Hepatocyte (in vitro differentiated cells): Measurements from ENCODE around the gene SPTBN5.

Experiments
- CTCF ChIP-seq: fragments of 200-600 bp; sonication (generic); IDR thresholded peaks from 2 replicates; pipeline ENCODE4 v1.5.1; 2016; ENCODE audit warnings: antibody characterized with exemption, mild to moderate bottlenecking; ENCODE audit not compliant: poor library complexity
- EZH2 ChIP-seq: fragments of 200-600 bp; sonication (generic); IDR thresholded peaks from 2 replicates; pipeline ENCODE4 v1.6.1; 2016; ENCODE audit warnings: antibody characterized with exemption, mild to moderate bottlenecking, borderline replicate concordance
- EZH2phosphoT487 ChIP-seq: fragments of 200-600 bp; sonication (generic); IDR thresholded peaks from one replicate; pipeline ENCODE4 v1.6.1; 2018; ENCODE audit warnings: antibody characterized with exemption, mild to moderate bottlenecking, low read depth, moderate library complexity; ENCODE audit not compliant: unreplicated experiment, severe bottlenecking

DNA sequence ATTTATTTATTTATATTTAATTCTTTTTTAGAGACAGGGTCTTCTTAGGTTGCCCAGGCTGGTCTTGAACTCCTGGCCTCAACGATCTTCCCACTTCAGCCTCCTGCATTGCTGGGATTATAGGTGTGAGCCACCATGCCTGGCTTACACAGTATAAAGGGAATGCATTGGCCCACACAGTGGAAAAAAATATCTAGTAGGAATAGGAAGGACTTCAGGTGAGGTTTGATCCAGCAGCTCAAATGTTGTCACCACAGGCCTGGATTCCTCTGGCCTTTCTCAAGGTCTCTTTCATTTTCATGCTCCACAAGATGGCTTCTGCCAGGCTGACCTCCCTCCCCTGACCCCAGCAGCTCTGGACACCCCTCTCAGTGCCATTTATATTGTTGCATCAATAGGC, 2.1 kb upstream of the SPTBN5 start:
- no peak for TF ChIP-seq CTCF
- no peak for TF ChIP-seq EZH2
- TF ChIP-seq EZH2phosphoT487, result no peak
